Measurements from ENCODE around the gene PNPLA7. TPM values are rescaled to one million over a fixed set of nuclear protein-coding genes. Genes with fewer than 3 reads are reported as not detected.

Gene PNPLA7
- total and polyA plus RNA-seq, 2 of the 4 experiments (the other 2 are of a cell fraction), result under 0.01 to 0.89 TPM

DNA sequence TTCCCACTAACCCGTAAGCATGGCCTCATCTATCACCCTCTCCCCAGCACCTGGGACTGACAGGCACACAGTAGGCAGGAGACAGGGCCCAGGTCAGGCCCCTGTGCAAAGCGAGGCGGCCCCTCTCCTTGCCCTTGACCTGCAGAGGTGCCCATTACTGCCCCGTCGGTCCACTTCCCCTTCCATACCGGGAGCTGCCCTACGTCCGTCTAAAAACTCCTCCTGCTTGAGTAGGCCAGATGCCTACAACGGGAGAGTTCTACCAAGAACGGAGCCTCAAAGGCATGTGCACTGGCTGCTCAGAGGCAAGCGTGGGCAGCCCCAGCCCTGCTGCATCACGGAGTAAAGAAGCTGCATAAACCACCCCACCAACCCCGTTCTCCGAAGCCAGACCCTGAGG lies 33.1 kb upstream of the PNPLA7 start:
- CTCF ChIA-PET, result no interaction called here
- POLR2A ChIA-PET (ENCODE audit: unreplicated experiment), result no interaction called here

More for the DNA sequence above, 33.1 kb upstream of the PNPLA7 start:
- Histone ChIP-seq H4K5ac (ENCODE audit: low read depth, low read length) (no peak overlapping the region), H2BK20ac (ENCODE audit: low read depth, low read length) (no peak overlapping the region), H3K9me3 (ENCODE audit: control insufficient read depth, insufficient read depth, low read length) (no peaks in the 10 kb centered on the region), H2BK120ac (ENCODE audit: low read depth, low read length) (no peak overlapping the region), H3K23ac (ENCODE audit: low read depth, low read length) (no peak overlapping the region), H3K9ac (ENCODE audit: low read depth, low read length) (no peak overlapping the region), H2AFZ (replicated peaks; ENCODE audit: low read length, poor library complexity) (no peak overlapping the region), H3K4me1 (ENCODE audit: control insufficient read depth, insufficient read depth, low read length) (no peaks in the 10 kb centered on the region), H3K27me3 (ENCODE audit: control insufficient read depth, insufficient read depth, low read length) (no peaks in the 10 kb centered on the region), H4K20me1 (ENCODE audit: insufficient read depth, low read length) (peaks cover 4% of the 10 kb centered on the region), H3K56ac (ENCODE audit: extremely low read depth, insufficient read depth, low read length) (no peak overlapping the region), H2BK15ac (ENCODE audit: low read depth, low read length) (no peak overlapping the region), H2AK9ac (replicated peaks; ENCODE audit: low read depth, low read length, poor library complexity) (no peak overlapping the region), H3K4ac (ENCODE audit: low read depth, low read length) (no peak overlapping the region), H2AK5ac (ENCODE audit: low read depth, low read length) (no peak overlapping the region), H3K14ac (replicated peaks; ENCODE audit: low read depth, low read length) (no peak overlapping the region), H3K4me2 (ENCODE audit: low read depth, low read length) (no peak overlapping the region), H4K91ac (ENCODE audit: insufficient read depth, low read depth, low read length) (no peak overlapping the region), H3K79me1 (ENCODE audit: low read depth in 1 of 2, low read length in 2 of 2) (peaks cover under 1 to 29% of the 10 kb centered on the region in 2 experiments; a peak in 3 of 4 replicates), H3K36me3 (ENCODE audit: control insufficient read depth, insufficient read depth, low read length) (peaks cover 42% of the 10 kb centered on the region), H3K27ac (ENCODE audit: insufficient read depth, low read length) (no peak overlapping the region), H2BK5ac (ENCODE audit: low read depth, low read length, poor library complexity, severe bottlenecking) (no peak overlapping the region), H3K18ac (ENCODE audit: low read depth, low read length) (no peak overlapping the region), H3K4me3 (ENCODE audit: insufficient read depth, low read depth, low read length) (no peak overlapping the region), H3K9me1 (ENCODE audit: insufficient read depth, low read length) (no peaks in the 10 kb centered on the region), H4K8ac (ENCODE audit: low read depth in 2 of 2, low read length in 2 of 2) (no peak overlapping the region)
- in situ Hi-C loops (cut with MboI; ENCODE audit: low sequenced_read_pairs) (no loop called here), intact Hi-C loops (cut with micrococcal nuclease) (no loop called here), dilution Hi-C loops (cut with HindIII; ENCODE audit: low sequenced_read_pairs, unreplicated experiment) (no loop called here)
- BruUV-seq (replicated peaks), result no TSS peak
- ATAC-seq (ENCODE audit: low read depth) (no peak), DNase-seq (no peak)
- TF ChIP-seq, protein P1, sequence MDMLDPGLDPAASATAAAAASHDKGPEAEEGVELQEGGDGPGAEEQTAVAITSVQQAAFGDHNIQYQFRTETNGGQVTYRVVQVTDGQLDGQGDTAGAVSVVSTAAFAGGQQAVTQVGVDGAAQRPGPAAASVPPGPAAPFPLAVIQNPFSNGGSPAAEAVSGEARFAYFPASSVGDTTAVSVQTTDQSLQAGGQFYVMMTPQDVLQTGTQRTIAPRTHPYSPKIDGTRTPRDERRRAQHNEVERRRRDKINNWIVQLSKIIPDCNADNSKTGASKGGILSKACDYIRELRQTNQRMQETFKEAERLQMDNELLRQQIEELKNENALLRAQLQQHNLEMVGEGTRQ (IDR thresholded peaks at IDR 0.05; ENCODE audit: low read depth, low read length), result no peak
- TF ChIP-seq POLR2A (IDR thresholded peaks at IDR 0.05; ENCODE audit: low read depth, low read length) (no peak), FOS (IDR thresholded peaks at IDR 0.05; ENCODE audit: low read depth, low read length) (no peak), MAZ (IDR thresholded peaks at IDR 0.05; ENCODE audit: borderline replicate concordance, low read depth, low read length) (no peak), NFE2L2 (IDR thresholded peaks at IDR 0.05; ENCODE audit: low read depth, low read length) (no peak), MXI1 (IDR thresholded peaks at IDR 0.05; ENCODE audit: borderline replicate concordance, low read depth, low read length) (no peak), CEBPB (IDR thresholded peaks at IDR 0.05; ENCODE audit: low read depth, low read length) (no peak), RCOR1 (IDR thresholded peaks at IDR 0.05; ENCODE audit: insufficient replicate concordance, low read length) (no peak), CHD1 (IDR thresholded peaks at IDR 0.05; ENCODE audit: low read depth, low read length) (no peak), RAD21 (IDR thresholded peaks at IDR 0.05; ENCODE audit: low read length) (no peak)
- TF ChIP-seq, protein P2, sequence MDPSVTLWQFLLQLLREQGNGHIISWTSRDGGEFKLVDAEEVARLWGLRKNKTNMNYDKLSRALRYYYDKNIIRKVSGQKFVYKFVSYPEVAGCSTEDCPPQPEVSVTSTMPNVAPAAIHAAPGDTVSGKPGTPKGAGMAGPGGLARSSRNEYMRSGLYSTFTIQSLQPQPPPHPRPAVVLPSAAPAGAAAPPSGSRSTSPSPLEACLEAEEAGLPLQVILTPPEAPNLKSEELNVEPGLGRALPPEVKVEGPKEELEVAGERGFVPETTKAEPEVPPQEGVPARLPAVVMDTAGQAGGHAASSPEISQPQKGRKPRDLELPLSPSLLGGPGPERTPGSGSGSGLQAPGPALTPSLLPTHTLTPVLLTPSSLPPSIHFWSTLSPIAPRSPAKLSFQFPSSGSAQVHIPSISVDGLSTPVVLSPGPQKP (IDR thresholded peaks at IDR 0.05; ENCODE audit: borderline replicate concordance, low read depth, low read length), result no peak
- WGBS, 2 experiments (ENCODE audit: extremely low coverage in 2 of 2, insufficient read length in 1 of 2), result 93% methylated on average over 3 of the region's 14 CpGs; no CpG with 5 or more reads in 1 of the 2 experiments

Data from IMR-90 (cell line).